GM06990 (cell line): ENCODE measurements around the gene TAP2.
"Not testable (repeated sequence)": the region's sequence is repeated elsewhere in the genome, so short reads cannot be mapped to it uniquely, and the experiment has no call there.

ENCODE experiments used
- DNase-seq: peaks from one replicate; pipeline ENCODE4 v3.0.0-alpha.2; 2011; ENCODE audit not compliant: insufficient read length; ENCODE audit errors: extremely low read depth
- H3K27me3 ChIP-seq: replicated peaks from 2 replicates; pipeline ENCODE4 v1.6.0; 2011; ENCODE audit warnings: low read length; ENCODE audit not compliant: control insufficient read depth, insufficient read depth
- H3K36me3 ChIP-seq: 2 replicates; pipeline ENCODE4 v1.5.1; 2011; ENCODE audit warnings: low read length; ENCODE audit not compliant: control insufficient read depth, insufficient read depth
- H3K4me3 ChIP-seq: replicated peaks from 2 replicates; pipeline ENCODE4 v1.5.1; 2011; ENCODE audit warnings: low read depth, mild to moderate bottlenecking, control low read depth, low read length
- CTCF ChIP-seq: IDR thresholded peaks from 2 replicates; pipeline ENCODE4 v1.5.1; 2011; ENCODE audit warnings: low read length, control low read depth, mild to moderate bottlenecking, inconsistent platforms; ENCODE audit not compliant: insufficient read depth, poor library complexity, severe bottlenecking

The TAP2 gene

GRCh38 chr6:32882879-32883250 lies 44.3 kb upstream of the TAP2 start:
- H3K4me3 ChIP-seq: no peak overlapping the region
- H3K36me3 ChIP-seq: no peaks in the 10 kb centered on the region
- TF ChIP-seq CTCF: no peak
- H3K27me3 ChIP-seq: no peaks in the 10 kb centered on the region
- DNase-seq: no peak

GRCh38 chr6:32880962-32881361 lies 42.4 kb upstream of the TAP2 start:
- not testable (repeated sequence) for H3K36me3 ChIP-seq, H3K27me3 ChIP-seq, DNase-seq, H3K4me3 ChIP-seq

- no peak for TF ChIP-seq CTCF
- Histone ChIP-seq H3K4me3 (no peak overlapping the region), H3K27me3 (no peaks in the 10 kb centered on the region), H3K36me3 (no peaks in the 10 kb centered on the region)
- no peak for DNase-seq
These were observed 41.2 kb upstream of the TAP2 start for GRCh38 chr6:32879691-32880090.

GRCh38 chr6:32876603-32877002 lies 38.1 kb upstream of the TAP2 start:
- H3K36me3 ChIP-seq: no peaks in the 10 kb centered on the region
- no peak for DNase-seq
- no peaks in the 10 kb centered on the region for H3K27me3 ChIP-seq
- no peak for TF ChIP-seq CTCF
- no peak overlapping the region for H3K4me3 ChIP-seq

- not testable (repeated sequence) for H3K4me3 ChIP-seq, DNase-seq, H3K27me3 ChIP-seq, H3K36me3 ChIP-seq
These were observed 35.4 kb upstream of the TAP2 start for GRCh38 chr6:32873947-32874346.

- no peak for DNase-seq
- no peak overlapping the region for H3K4me3 ChIP-seq
- no peaks in the 10 kb centered on the region for H3K27me3 ChIP-seq
- H3K36me3 ChIP-seq: no peaks in the 10 kb centered on the region
- TF ChIP-seq CTCF: peak; percentile 79
These were observed 29.8 kb upstream of the TAP2 start for GRCh38 chr6:32868257-32868788.

- no peaks in the 10 kb centered on the region for H3K27me3 ChIP-seq
- peak; percentile 52 for DNase-seq
- H3K4me3 ChIP-seq: no peak overlapping the region
- H3K36me3 ChIP-seq: no peaks in the 10 kb centered on the region
- no peak for TF ChIP-seq CTCF
These were observed 29.2 kb upstream of the TAP2 start for GRCh38 chr6:32867554-32868256.
